HG02885 (cell line): ENCODE data around the gene LRRC45.

Experiments
- ATAC-seq: cut with Tn5 transposase; IDR thresholded peaks from one replicate; pipeline ENCODE4 v1.9.1; 2021; ENCODE audit warnings: mild to moderate bottlenecking; ENCODE audit not compliant: unreplicated experiment, poor library complexity

LRRC45 gene

GRCh38 chr17:82047914-82048570, 24.9 kb downstream of the LRRC45 start:
- ATAC-seq, result no peak

- no peak for ATAC-seq
Measured at GRCh38 chr17:82048571-82048971, 25.5 kb downstream of the LRRC45 start.

GRCh38 chr17:82049106-82049505, 26.0 kb downstream of the LRRC45 start:
- no peak for ATAC-seq

GRCh38 chr17:82049521-82049971, 26.4 kb downstream of the LRRC45 start:
- ATAC-seq, result no peak

GRCh38 chr17:82050152-82050760, 27.2 kb downstream of the LRRC45 start:
- ATAC-seq, result no peak

- ATAC-seq, result peak; percentile 11
Measured at GRCh38 chr17:82050761-82051641, 27.9 kb downstream of the LRRC45 start.

- peak; percentile 73 for ATAC-seq
Measured at GRCh38 chr17:82051776-82052637, 28.9 kb downstream of the LRRC45 start, which contains the start of the genes GPS1 and RFNG. Gene GPS1, plus strand, starts transcription at chr17:82051898. Its CDS starts 34 bp downstream, at chr17:82051932. Gene RFNG, minus strand, starts transcription at chr17:82051811. Its CDS starts 45 bp downstream, at chr17:82051766.

- ATAC-seq, result no peak
Measured at GRCh38 chr17:82052638-82053059, 29.5 kb downstream of the LRRC45 start.

- ATAC-seq, result no peak
Measured at GRCh38 chr17:82053130-82053529, 30.0 kb downstream of the LRRC45 start.

- no peak for ATAC-seq
Measured at GRCh38 chr17:82053556-82054263, 30.6 kb downstream of the LRRC45 start.

GRCh38 chr17:82054351-82055022, 31.4 kb downstream of the LRRC45 start:
- ATAC-seq, result no peak

- no peak for ATAC-seq
Measured at GRCh38 chr17:82055023-82055964, 32.2 kb downstream of the LRRC45 start.

GRCh38 chr17:82055965-82056728, 33.0 kb downstream of the LRRC45 start:
- no peak for ATAC-seq

- no peak for ATAC-seq
Measured at GRCh38 chr17:82056729-82057621, 33.9 kb downstream of the LRRC45 start.

- ATAC-seq, result no peak
Measured at GRCh38 chr17:82058230-82058854, 35.2 kb downstream of the LRRC45 start.

GRCh38 chr17:82058855-82059249, 35.7 kb downstream of the LRRC45 start:
- no peak for ATAC-seq
